ENCODE results near the gene KPNA3.

- TF ChIP-seq CTCF (IDR thresholded peaks at IDR 0.05; ENCODE audit: low read depth, low read length, missing input control) (no peak), REST (IDR thresholded peaks at IDR 0.05) (no peak), RAD21 (IDR thresholded peaks at IDR 0.05) (no peak), YY1 (IDR thresholded peaks at IDR 0.05) (no peak), JUND (IDR thresholded peaks at IDR 0.05) (no peak), ZBTB33 (IDR thresholded peaks at IDR 0.05) (no peak)
Measured at GRCh38 chr13:49831455-49831854, 39.0 kb upstream of the KPNA3 start.

Measured in liver (tissue), 3 donors.